ENCODE data around the gene CAMK2B. TPM values are rescaled to one million over a fixed set of nuclear protein-coding genes. Genes with fewer than 3 reads are reported as not detected.
A peak's percentile ranks its signal among the peaks of the same experiment; 100 is the strongest.

Gene CAMK2B
- total RNA-seq, 4 donors from 2014 or later, result 0.50 to 2.0 (median 1.2) TPM

GRCh38 chr7:44259547-44260457 lies 65.6 kb downstream of the CAMK2B start:
- TF ChIP-seq POLR2A (IDR thresholded peaks at IDR 0.05; ENCODE audit: low read depth) (no peak), EP300 (IDR thresholded peaks at IDR 0.05) (no peak), POLR2AphosphoS5 (IDR thresholded peaks at IDR 0.05) (peak; percentile 69 to 82)
- peak overlapping the region; percentile 70 to 83 (median 74) for H3K27ac ChIP-seq (replicated peaks in 1 of 4)
- 53% methylated on average over 18 of the region's 18 CpGs for WGBS
- no peaks in the 10 kb centered on the region for H3K9me3 ChIP-seq
- peaks cover 0 to 4% (median 0%) of the 10 kb centered on the region in 4 donors for H3K27me3 ChIP-seq
- H3K4me3 ChIP-seq, result no peak overlapping the region
- H3K36me3 ChIP-seq, result no peaks in the 10 kb centered on the region
- H3K4me1 ChIP-seq, result peaks cover 40 to 82% (median 46%) of the 10 kb centered on the region in 4 donors
- peak; percentile 93 for DNase-seq (ENCODE audit: extremely low spot score)
- intact Hi-C loops (cut with DNase I), result loop anchor here (5.0 kb wide), 1 partner anchor 232 kb away; the partner anchor contains the start of gene NUDCD3

DNA sequence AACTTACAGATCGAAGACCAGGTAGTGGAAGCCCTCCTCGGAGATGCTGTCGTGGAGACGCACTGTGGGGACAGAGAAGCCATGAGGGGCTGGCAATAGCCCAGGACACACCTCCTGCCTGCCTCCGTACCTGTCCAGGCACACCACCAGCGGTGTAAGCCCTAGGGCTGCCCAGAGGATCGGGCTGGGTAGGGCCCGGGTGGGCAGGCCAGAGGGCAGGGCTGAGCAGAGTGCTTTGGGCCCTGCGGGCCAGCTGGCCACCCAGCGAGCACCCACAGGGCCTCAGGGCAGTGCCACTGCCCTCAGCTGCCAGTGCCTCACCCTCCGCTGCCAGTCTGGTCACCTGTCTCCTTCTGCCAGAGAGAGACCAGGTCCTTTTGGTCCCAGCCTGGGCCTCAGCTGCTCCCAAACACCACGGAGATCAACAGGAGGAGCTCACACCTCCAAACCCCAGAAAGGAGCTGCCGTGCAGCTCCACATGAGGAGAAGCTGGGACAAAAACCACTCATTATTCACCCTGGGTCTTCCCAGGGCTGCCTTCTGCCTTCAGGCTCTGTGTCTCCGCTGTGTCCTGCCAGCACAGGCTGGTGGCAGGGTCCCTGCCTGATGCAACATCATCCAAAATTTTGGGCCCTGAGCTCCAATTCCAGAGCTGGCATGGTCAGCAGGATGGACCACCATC lies 66.4 kb downstream of the CAMK2B start:
- Histone ChIP-seq H3K27me3 (peaks cover 0 to 3% (median 0%) of the 10 kb centered on the region in 4 donors), H3K36me3 (no peaks in the 10 kb centered on the region), H3K9me3 (no peaks in the 10 kb centered on the region), H3K4me3 (no peak overlapping the region), H3K4me1 (peaks cover 40 to 74% (median 46%) of the 10 kb centered on the region in 4 donors), H3K27ac (replicated peaks in 1 of 4) (peak overlapping the region; percentile 70 to 83 (median 74))
- no peak for DNase-seq (ENCODE audit: extremely low spot score)
- intact Hi-C loops (cut with DNase I), result loop anchor here (5.0 kb wide), 1 partner anchor 233 kb away; the partner anchor contains the start of gene NUDCD3
- 85% methylated on average over 7 of the region's 14 CpGs for WGBS
- TF ChIP-seq EP300 (IDR thresholded peaks at IDR 0.05) (no peak), POLR2A (IDR thresholded peaks at IDR 0.05; ENCODE audit: low read depth) (no peak), POLR2AphosphoS5 (IDR thresholded peaks at IDR 0.05) (no peak), CTCF (IDR thresholded peaks at IDR 0.05) (no peak)

GRCh38 chr7:44258423-44258760 lies 67.0 kb downstream of the CAMK2B start:
- Histone ChIP-seq H3K27ac (replicated peaks in 1 of 4) (peak overlapping the region; percentile 70 to 83 (median 74)), H3K27me3 (no peaks in the 10 kb centered on the region), H3K9me3 (no peaks in the 10 kb centered on the region), H3K4me3 (no peak overlapping the region), H3K4me1 (peaks cover 40 to 68% (median 46%) of the 10 kb centered on the region in 4 donors), H3K36me3 (no peaks in the 10 kb centered on the region)
- WGBS, result 75% methylated on average over 4 of the region's 4 CpGs
- TF ChIP-seq POLR2A (IDR thresholded peaks at IDR 0.05; ENCODE audit: low read depth), result no peak
- no peak for TF ChIP-seq EP300 (IDR thresholded peaks at IDR 0.05)
- TF ChIP-seq POLR2AphosphoS5 (IDR thresholded peaks at IDR 0.05), result no peak
- TF ChIP-seq CTCF (IDR thresholded peaks at IDR 0.05), result no peak
- DNase-seq (ENCODE audit: extremely low spot score), result no peak
- intact Hi-C loops (cut with DNase I), result loop anchor here (5.0 kb wide), 1 partner anchor 234 kb away; the partner anchor contains the start of gene NUDCD3

GRCh38 chr7:44257618-44258422 lies 67.6 kb downstream of the CAMK2B start:
- H3K4me1 ChIP-seq, result peaks cover 40 to 64% (median 46%) of the 10 kb centered on the region in 4 donors
- DNase-seq (ENCODE audit: extremely low spot score), result peak; percentile 93
- H3K27ac ChIP-seq (replicated peaks in 1 of 4), result peak overlapping the region; percentile 70 to 83 (median 74)
- no peak for TF ChIP-seq CTCF (IDR thresholded peaks at IDR 0.05)
- peak; percentile 53 to 71 for TF ChIP-seq POLR2AphosphoS5 (IDR thresholded peaks at IDR 0.05)
- 21% methylated on average over 15 of the region's 18 CpGs for WGBS
- no peak overlapping the region for H3K4me3 ChIP-seq
- no peaks in the 10 kb centered on the region for H3K36me3 ChIP-seq
- no peaks in the 10 kb centered on the region for H3K9me3 ChIP-seq
- no peaks in the 10 kb centered on the region for H3K27me3 ChIP-seq
- intact Hi-C loops (cut with DNase I), result loop anchor here (5.0 kb wide), 1 partner anchor 234 kb away; the partner anchor contains the start of gene NUDCD3
